H1 (cell line): Measurements from ENCODE around the gene CGREF1. TPM values are rescaled to one million over a fixed set of nuclear protein-coding genes. Genes with fewer than 3 reads are reported as not detected.
A peak's percentile ranks its signal among the peaks of the same experiment; 100 is the strongest.

Source experiments
- CTCF ChIA-PET: fragments of 300-600 bp; sonication (Branson Sonifier 250); formaldehyde crosslinking; loops from one replicate; lab custom pipeline; 2021; ENCODE audit not compliant: partially characterized antibody; lab: Charles Lee
- POLR2A ChIA-PET: fragments of 300-600 bp; sonication (Branson Sonifier 250); formaldehyde crosslinking; loops from one replicate; lab custom pipeline; 2021; ENCODE audit warnings: inconsistent platforms; ENCODE audit not compliant: partially characterized antibody; lab: Charles Lee
- DNase-seq, 2 experiments: peaks; one replicate each; pipeline versions ENCODE4 v3.0.0 to v3.0.0-alpha.2; 2010 to 2022; ENCODE audit warnings: low spot score in 2 of 2, low read depth in 1 of 2, mixed read lengths in 1 of 2
- FAIRE-seq: peaks from 2 replicates; lab custom pipeline; 2011; peaks lifted over from hg19 to GRCh38; lab: Jason Lieb, UNC
- H2AFZ ChIP-seq: 2 replicates; pipeline ENCODE4 v1.8.1; 2012; ENCODE audit warnings: low read length, inconsistent platforms
- H2AK5ac ChIP-seq: 2 replicates; pipeline ENCODE4 v1.6.1; 2013; ENCODE audit warnings: low read depth, low read length
- H2BK120ac ChIP-seq: replicated peaks from 2 replicates; pipeline ENCODE3; 2013; ENCODE audit warnings: low read depth, low read length, inconsistent platforms
- H2BK12ac ChIP-seq: 2 replicates; pipeline ENCODE4 v1.6.1; 2013; ENCODE audit warnings: low read depth, low read length
- H2BK15ac ChIP-seq: 2 replicates; pipeline ENCODE4 v1.6.1; 2013; ENCODE audit warnings: low read length
- H2BK20ac ChIP-seq: 2 replicates; pipeline ENCODE4 v1.6.1; 2013; ENCODE audit warnings: low read length
- H2BK5ac ChIP-seq: 2 replicates; pipeline ENCODE4 v1.6.1; 2013; ENCODE audit warnings: low read depth, low read length
- H3K14ac ChIP-seq: 2 replicates; pipeline ENCODE4 v1.6.1; 2013; ENCODE audit warnings: inconsistent platforms; ENCODE audit not compliant: insufficient read length
- H3K18ac ChIP-seq: 2 replicates; pipeline ENCODE4 v1.6.1; 2013; ENCODE audit warnings: low read length; ENCODE audit errors: extremely low read depth
- H3K23ac ChIP-seq: 2 replicates; pipeline ENCODE4 v1.6.1; 2013; ENCODE audit warnings: inconsistent platforms; ENCODE audit not compliant: insufficient read length
- H3K23me2 ChIP-seq: 2 replicates; pipeline ENCODE4 v1.6.1; 2013; ENCODE audit warnings: low read depth, low read length
- H3K27ac ChIP-seq: 2 replicates; pipeline ENCODE4 v1.6.1; 2011; ENCODE audit warnings: low read depth, low read length, inconsistent platforms
- H3K27me3 ChIP-seq, 4 experiments: replicated peaks in 1 of 4; 1 replicate in 1 of 4; 2 replicates in 3 of 4; pipeline versions ENCODE4 v1.6.1 to v1.8.1; 2011 to 2013; ENCODE audit warnings: low read length in 3 of 4, mild to moderate bottlenecking in 3 of 4, inconsistent platforms in 2 of 4, mixed read lengths in 2 of 4, moderate library complexity in 1 of 4; ENCODE audit not compliant: control insufficient read depth in 3 of 4, insufficient read depth in 3 of 4; ENCODE audit errors: extremely low read depth in 1 of 4
- H3K36me3 ChIP-seq, 4 experiments: 2 replicates each; pipeline versions ENCODE4 v1.6.1 to v1.8.1; 2011 to 2013; ENCODE audit warnings: mild to moderate bottlenecking in 4 of 4, low read length in 3 of 4, moderate library complexity in 2 of 4, control low read depth in 1 of 4, inconsistent platforms in 1 of 4; ENCODE audit not compliant: insufficient read depth in 4 of 4, control insufficient read depth in 2 of 4
- H3K4ac ChIP-seq: replicated peaks from 2 replicates; pipeline ENCODE3; 2013; ENCODE audit warnings: low read length, low read depth, mixed read lengths, inconsistent platforms; ENCODE audit not compliant: insufficient read length
- H3K4me1 ChIP-seq, 4 experiments: replicated peaks in 1 of 4; 1 replicate in 1 of 4; 2 replicates in 3 of 4; pipeline versions ENCODE4 v1.6.1 to v1.8.1; 2011 to 2013; ENCODE audit warnings: low read length in 3 of 4, inconsistent platforms in 2 of 4, mixed read lengths in 1 of 4; ENCODE audit not compliant: insufficient read depth in 4 of 4, control insufficient read depth in 3 of 4
- H3K4me2 ChIP-seq, 2 experiments: 2 replicates each; pipeline versions ENCODE4 v1.6.1 to v1.8.1; 2011 to 2013; ENCODE audit warnings: low read depth in 2 of 2, low read length in 2 of 2, control low read depth in 1 of 2, inconsistent platforms in 1 of 2, mild to moderate bottlenecking in 1 of 2; ENCODE audit not compliant: insufficient read depth in 1 of 2
- H3K4me3 ChIP-seq, 4 experiments: fragments of 200-600, 300-600 bp in 1 of 4; sonication (generic), shearing (Covaris generic), sonication (Bioruptor Twin) in 1 of 4; 2 replicates each; pipeline versions ENCODE4 v1.5.1 to v1.8.1; 2011 to 2016; ENCODE audit warnings: low read length in 4 of 4, low read depth in 3 of 4, control low read depth in 2 of 4, inconsistent platforms in 2 of 4, mild to moderate bottlenecking in 2 of 4, mixed read lengths in 1 of 4, moderate library complexity in 1 of 4; ENCODE audit not compliant: insufficient read depth in 2 of 4; ENCODE audit errors: extremely low read depth in 1 of 4
- H3K56ac ChIP-seq: replicated peaks from 2 replicates; pipeline ENCODE3; 2013; ENCODE audit warnings: low read depth, mild to moderate bottlenecking, mixed read lengths, low read length, inconsistent platforms; ENCODE audit not compliant: insufficient read length
- H3K79me1 ChIP-seq: 2 replicates; pipeline ENCODE4 v1.6.1; 2013; ENCODE audit warnings: low read depth, low read length, control low read depth
- H3K79me2 ChIP-seq, 2 experiments: 2 replicates each; pipeline versions ENCODE4 v1.6.1 to v1.8.1; 2012 to 2013; ENCODE audit warnings: low read length in 2 of 2, mild to moderate bottlenecking in 2 of 2, inconsistent platforms in 1 of 2; ENCODE audit not compliant: insufficient read depth in 2 of 2, control insufficient read depth in 1 of 2
- H3K9ac ChIP-seq, 4 experiments: replicated peaks in 1 of 4; 1 replicate in 1 of 4; 2 replicates in 3 of 4; pipeline versions ENCODE4 v1.6.1 to v1.8.1; 2011 to 2013; ENCODE audit warnings: low read depth in 3 of 4, low read length in 3 of 4, control low read depth in 2 of 4, mild to moderate bottlenecking in 2 of 4, moderate library complexity in 2 of 4, inconsistent platforms in 1 of 4; ENCODE audit errors: extremely low read depth in 1 of 4
- H3K9me3 ChIP-seq, 2 experiments: 2 replicates each; pipeline versions ENCODE4 v1.6.1 to v1.8.1; 2012 to 2013; ENCODE audit warnings: mild to moderate bottlenecking in 2 of 2, moderate library complexity in 2 of 2, control low read depth in 1 of 2, inconsistent platforms in 1 of 2, low read depth in 1 of 2, low read length in 1 of 2, mixed read lengths in 1 of 2; ENCODE audit not compliant: insufficient read depth in 2 of 2
- H4K20me1 ChIP-seq, 2 experiments: replicated peaks in 1 of 2; 2 replicates each; pipeline versions ENCODE3 to v1.8.1; 2011 to 2013; ENCODE audit warnings: inconsistent platforms in 2 of 2, low read length in 2 of 2, mild to moderate bottlenecking in 1 of 2; ENCODE audit not compliant: insufficient read depth in 2 of 2, control insufficient read depth in 1 of 2
- H4K5ac ChIP-seq: 2 replicates; pipeline ENCODE4 v1.6.1; 2013; ENCODE audit warnings: low read length, low read depth, mixed read lengths, inconsistent platforms; ENCODE audit not compliant: insufficient read length
- H4K8ac ChIP-seq: 2 replicates; pipeline ENCODE4 v1.8.0; 2013; ENCODE audit warnings: mild to moderate bottlenecking, moderate library complexity, low read length, inconsistent platforms; ENCODE audit not compliant: insufficient read depth; ENCODE audit errors: extremely low read depth
- H4K91ac ChIP-seq: replicated peaks from 2 replicates; pipeline ENCODE3; 2013; ENCODE audit warnings: low read length, mixed read lengths, inconsistent platforms; ENCODE audit not compliant: insufficient read length
- ASH2L ChIP-seq: fragments of 200-600, 300-600 bp; sonication (generic); IDR thresholded peaks from one replicate; pipeline ENCODE4 v1.7.1; 2017; ENCODE audit warnings: low read length
- CTCF ChIP-seq, 3 experiments: IDR thresholded peaks; 1 replicate in 2 of 3; 2 replicates in 1 of 3; pipeline versions ENCODE4 v1.5.1 to v1.6.1; 2011; ENCODE audit warnings: low read length in 3 of 3, mild to moderate bottlenecking in 3 of 3, inconsistent platforms in 2 of 3, low read depth in 1 of 3, moderate library complexity in 1 of 3; ENCODE audit not compliant: insufficient read depth in 1 of 3; ENCODE audit errors: control extremely low read depth in 1 of 3
- POU5F1 ChIP-seq: IDR thresholded peaks from 2 replicates; pipeline ENCODE4 v1.6.1; 2011; ENCODE audit warnings: low read depth, mild to moderate bottlenecking, low read length, moderate library complexity
- RBBP5 ChIP-seq: IDR thresholded peaks from 2 replicates; pipeline ENCODE4 v1.7.1; 2012; ENCODE audit warnings: low read depth, mild to moderate bottlenecking, inconsistent platforms, low read length, moderate library complexity, borderline replicate concordance
- SUZ12 ChIP-seq: fragments of 200-600 bp; sonication (generic); IDR thresholded peaks from 2 replicates; pipeline ENCODE4 v1.6.1; 2012; ENCODE audit warnings: mild to moderate bottlenecking, inconsistent platforms, low read length, moderate library complexity, mixed read lengths
- YY1 ChIP-seq: IDR thresholded peaks from 2 replicates; pipeline ENCODE4 v1.6.1; 2011; ENCODE audit warnings: low read depth, mild to moderate bottlenecking, low read length
- WGBS, 2 experiments: shearing (Covaris generic) in 1 of 2; methylation state at CpG; one replicate each; pipeline versions ENCODE4 v1.1.6 to v1.1.7; 2013 to 2015; ENCODE audit warnings: low lambda C conversion rate in 2 of 2, mixed read lengths in 2 of 2, inconsistent platforms in 1 of 2, low coverage in 1 of 2, missing lambda C conversion rate in 1 of 2; ENCODE audit not compliant: insufficient replicate concordance in 2 of 2, insufficient coverage in 1 of 2, insufficient read length in 1 of 2; ENCODE audit errors: extremely low coverage in 1 of 2, missing lambda C conversion rate in 1 of 2; 5-methylcytosine and 5-hydroxymethylcytosine counted together
- polyA plus RNA-seq, 7 experiments: library from polyadenylated mRNA; depleted of rRNA in 3 of 7; stranded (reverse) in 5 of 7; unstranded in 2 of 7; fragments of >200 nt in 5 of 7; fragments of 200-250 nt in 2 of 7; gene quantifications; 1 replicate in 5 of 7; 2 replicates in 1 of 7; 4 replicates in 1 of 7; pipeline versions ENCODE4 v1.2.1 to v1.2.3, GENCODE V29; 2011 to 2013; ENCODE audit warnings: missing spikeins in 2 of 7, mixed read lengths in 2 of 7
- total RNA-seq: library from RNA; stranded (reverse); fragmentation: NEBNext Ultra II Directional; extraction: Animal tissue kit (Norgen Biotek cat#: 25700); gene quantifications from 2 replicates; pipeline ENCODE4 v1.2.1, GENCODE V29; 2021
- TF ChIP-seq, protein P1 (sequence below): IDR thresholded peaks from 2 replicates; pipeline ENCODE4 v1.6.1; 2011; ENCODE audit warnings: low read length, improper control_type of control experiment

CGREF1 gene
- total and polyA plus RNA-seq, 2 of the 8 experiments (the other 6 are each of a cell fraction or from before 2014, with no cell fraction given) = 2.5 to 3.4 TPM

GRCh38 chr2:27071277-27071989 is 47.5 kb downstream of the CGREF1 start, which contains the start of gene OST4:
Gene OST4 (minus strand): TSS chr2:27071654.
- Histone ChIP-seq H2BK120ac (no peak within 1 kb of the TSS), H3K79me2 (peaks cover 0 to 12% of the 10 kb centered on the region in 2 experiments; a peak in 3 of 4 replicates), H3K4me3 (peak within 1 kb of the TSS; percentile 82 to 99 (median 93)), H2BK5ac (peak within 1 kb of the TSS; percentile 66), H3K9me3 (no peaks in the 10 kb centered on the region), H3K23me2 (peaks cover 14% of the 10 kb centered on the region; the same call in 1 of the 2 replicates), H3K4me2 (peak within 1 kb of the TSS; percentile 94 to 99), H3K9ac (peak within 1 kb of the TSS; percentile 78 to 87 (median 86)), H4K8ac (peak within 1 kb of the TSS; percentile 91), H2AFZ (0 out of 2 replicates have a peak within 1 kb of the TSS, but pooled peaks have one; percentile 61), H2BK12ac (peak within 1 kb of the TSS; percentile 28; the same call in 1 of the 2 replicates), H3K27me3 (0 out of 7 replicates have a peak, but pooled peaks cover 0 to 3% (median 0%) of the 10 kb centered on the region in 4 experiments), H3K18ac (peak within 1 kb of the TSS; percentile 83), H4K5ac (peak within 1 kb of the TSS; percentile 75), H2BK20ac (no peak within 1 kb of the TSS), H3K79me1 (peaks cover 12% of the 10 kb centered on the region; the same call in 1 of the 2 replicates), H3K4ac (peak within 1 kb of the TSS; percentile 96), H4K20me1 (peaks cover 0 to 6% of the 10 kb centered on the region in 2 experiments), H3K27ac (peak within 1 kb of the TSS; percentile 71; the same call in 1 of the 2 replicates), H3K36me3 (peaks cover 10 to 29% (median 16%) of the 10 kb centered on the region in 4 experiments; a peak in 7 of 8 replicates), H3K14ac (no peak within 1 kb of the TSS), H3K56ac (peak within 1 kb of the TSS; percentile 72), H4K91ac (peak within 1 kb of the TSS; percentile 77), H2BK15ac (no peak within 1 kb of the TSS), H3K23ac (no peak within 1 kb of the TSS), H3K4me1 (peaks cover 0 to 7% (median 4%) of the 10 kb centered on the region in 4 experiments; a peak in 5 of 7 replicates), H2AK5ac (no peak within 1 kb of the TSS)
- ChIA-PET CTCF (interaction anchor here (0.8 to 2.7 kb wide), 8 partner anchors 9 to 169 kb away, joined by 3 to 20 read pairs (median 4); partner anchors contain the start of gene PREB), POLR2A (interaction anchor here (0.6 to 18.5 kb wide), 8 partner anchors 12 to 146 kb away, joined by 3 to 441 read pairs (median 4); partner anchors contain the start of genes ABHD1, AGBL5, CAD and TMEM214)
- DNase-seq (peak; percentile 58 to 94), FAIRE-seq (no peak)
- 0% methylated on average over 61 of the region's 86 CpGs; no CpG with 5 or more reads in 1 of the 2 experiments for WGBS, 2 experiments
- 0 out of 2 replicates have a peak, but pooled peaks have one; percentile 33 for TF ChIP-seq YY1
- TF ChIP-seq CTCF (IDR thresholded peaks at IDR 0.05; ENCODE audit: control extremely low read depth in 1 of 3, insufficient read depth in 1 of 3, low read depth in 1 of 3, low read length in 3 of 3) = no peak
- TF ChIP-seq RBBP5 = peak; percentile 71; the same call in 1 of the 2 replicates
- no peak for TF ChIP-seq POU5F1
- TF ChIP-seq SUZ12 = no peak
- peak; percentile 69 for TF ChIP-seq ASH2L
- TF ChIP-seq, protein P1, sequence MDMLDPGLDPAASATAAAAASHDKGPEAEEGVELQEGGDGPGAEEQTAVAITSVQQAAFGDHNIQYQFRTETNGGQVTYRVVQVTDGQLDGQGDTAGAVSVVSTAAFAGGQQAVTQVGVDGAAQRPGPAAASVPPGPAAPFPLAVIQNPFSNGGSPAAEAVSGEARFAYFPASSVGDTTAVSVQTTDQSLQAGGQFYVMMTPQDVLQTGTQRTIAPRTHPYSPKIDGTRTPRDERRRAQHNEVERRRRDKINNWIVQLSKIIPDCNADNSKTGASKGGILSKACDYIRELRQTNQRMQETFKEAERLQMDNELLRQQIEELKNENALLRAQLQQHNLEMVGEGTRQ = no peak
